KMS-11 (cell line): ENCODE results near the gene BICDL1.

Experiments
- H2AFZ ChIP-seq: fragments of 200-600 bp; sonication (generic); 2 replicates; pipeline ENCODE4 v1.6.1; 2016; ENCODE audit warnings: antibody characterized with exemption, mixed run types, low read depth
- H3K27ac ChIP-seq: fragments of 200-600 bp; sonication (generic); 2 replicates; pipeline ENCODE4 v1.6.1; 2016; ENCODE audit warnings: mild to moderate bottlenecking, mixed run types
- H3K27me3 ChIP-seq: fragments of 200-600 bp; sonication (generic); 2 replicates; pipeline ENCODE4 v1.6.1; 2017; ENCODE audit warnings: mild to moderate bottlenecking, low read depth, mixed run types, moderate library complexity; ENCODE audit not compliant: insufficient read depth
- H3K36me3 ChIP-seq: fragments of 200-600 bp; sonication (generic); 2 replicates; pipeline ENCODE4 v1.6.1; 2017; ENCODE audit warnings: mild to moderate bottlenecking, mixed run types; ENCODE audit not compliant: insufficient read depth
- H3K4me1 ChIP-seq: fragments of 200-600 bp; sonication (generic); 2 replicates; pipeline ENCODE4 v1.6.1; 2016; ENCODE audit warnings: mild to moderate bottlenecking, low read depth, mixed run types; ENCODE audit not compliant: poor library complexity, severe bottlenecking
- H3K4me2 ChIP-seq: fragments of 200-600 bp; sonication (generic); 2 replicates; pipeline ENCODE4 v1.7.0; 2016; ENCODE audit warnings: mild to moderate bottlenecking, mixed run types
- H3K4me3 ChIP-seq: fragments of 200-600 bp; sonication (generic); IDR thresholded peaks from 2 replicates; pipeline ENCODE4 v1.6.1; 2017; ENCODE audit warnings: low read depth, low read length, mixed read lengths; ENCODE audit not compliant: insufficient read depth
- H3K79me2 ChIP-seq: fragments of 200-600 bp; sonication (generic); 2 replicates; pipeline ENCODE4 v1.6.1; 2016; ENCODE audit warnings: low read depth, mixed run types; ENCODE audit not compliant: insufficient read depth
- H3K9ac ChIP-seq: fragments of 200-600 bp; sonication (generic); 2 replicates; pipeline ENCODE4 v1.6.1; 2016; ENCODE audit warnings: mild to moderate bottlenecking, mixed run types
- H4K20me1 ChIP-seq: fragments of 200-600 bp; sonication (generic); 2 replicates; pipeline ENCODE4 v1.6.1; 2016; ENCODE audit warnings: mild to moderate bottlenecking, mixed run types; ENCODE audit not compliant: insufficient read depth
- TF ChIP-seq, protein P1 (sequence below): fragments of 200-600 bp; sonication (generic); conservative IDR thresholded peaks from 2 replicates; pipeline ENCODE4 v1.6.1; 2017; ENCODE audit warnings: low read depth, mild to moderate bottlenecking, antibody characterized with exemption, low read length, moderate library complexity, mixed read lengths

The BICDL1 gene

GRCh38 chr12:120051535-120051934 lies 62.5 kb downstream of the BICDL1 start:
- Histone ChIP-seq H3K79me2 (no peaks in the 10 kb centered on the region), H4K20me1 (no peaks in the 10 kb centered on the region), H3K27me3 (no peaks in the 10 kb centered on the region), H3K4me2 (no peak overlapping the region), H2AFZ (no peak overlapping the region), H3K4me3 (no peak overlapping the region), H3K9ac (no peak overlapping the region), H3K27ac (no peak overlapping the region), H3K36me3 (no peaks in the 10 kb centered on the region), H3K4me1 (no peaks in the 10 kb centered on the region)
- TF ChIP-seq, protein P1, sequence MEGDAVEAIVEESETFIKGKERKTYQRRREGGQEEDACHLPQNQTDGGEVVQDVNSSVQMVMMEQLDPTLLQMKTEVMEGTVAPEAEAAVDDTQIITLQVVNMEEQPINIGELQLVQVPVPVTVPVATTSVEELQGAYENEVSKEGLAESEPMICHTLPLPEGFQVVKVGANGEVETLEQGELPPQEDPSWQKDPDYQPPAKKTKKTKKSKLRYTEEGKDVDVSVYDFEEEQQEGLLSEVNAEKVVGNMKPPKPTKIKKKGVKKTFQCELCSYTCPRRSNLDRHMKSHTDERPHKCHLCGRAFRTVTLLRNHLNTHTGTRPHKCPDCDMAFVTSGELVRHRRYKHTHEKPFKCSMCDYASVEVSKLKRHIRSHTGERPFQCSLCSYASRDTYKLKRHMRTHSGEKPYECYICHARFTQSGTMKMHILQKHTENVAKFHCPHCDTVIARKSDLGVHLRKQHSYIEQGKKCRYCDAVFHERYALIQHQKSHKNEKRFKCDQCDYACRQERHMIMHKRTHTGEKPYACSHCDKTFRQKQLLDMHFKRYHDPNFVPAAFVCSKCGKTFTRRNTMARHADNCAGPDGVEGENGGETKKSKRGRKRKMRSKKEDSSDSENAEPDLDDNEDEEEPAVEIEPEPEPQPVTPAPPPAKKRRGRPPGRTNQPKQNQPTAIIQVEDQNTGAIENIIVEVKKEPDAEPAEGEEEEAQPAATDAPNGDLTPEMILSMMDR, result no peak

GRCh38 chr12:120054293-120054692 lies 65.3 kb downstream of the BICDL1 start:
- no peak overlapping the region for H3K4me2 ChIP-seq
- H3K27ac ChIP-seq, result no peak overlapping the region
- TF ChIP-seq, protein P1, result no peak

GRCh38 chr12:120055231-120056000 lies 66.4 kb downstream of the BICDL1 start:
- Histone ChIP-seq H3K9ac (no peak overlapping the region), H3K4me2 (no peak overlapping the region), H3K4me1 (no peaks in the 10 kb centered on the region), H3K79me2 (no peaks in the 10 kb centered on the region), H4K20me1 (no peaks in the 10 kb centered on the region), H3K4me3 (no peak overlapping the region), H2AFZ (no peak overlapping the region), H3K27me3 (no peaks in the 10 kb centered on the region), H3K27ac (no peak overlapping the region), H3K36me3 (no peaks in the 10 kb centered on the region)
- TF ChIP-seq, protein P1, result no peak

More at GRCh38 chr12:120054293-120054692, 65.3 kb downstream of the BICDL1 start:
- Histone ChIP-seq H3K9ac (no peak overlapping the region), H2AFZ (no peak overlapping the region), H3K36me3 (no peaks in the 10 kb centered on the region), H4K20me1 (no peaks in the 10 kb centered on the region), H3K79me2 (no peaks in the 10 kb centered on the region), H3K4me3 (no peak overlapping the region), H3K4me1 (no peaks in the 10 kb centered on the region), H3K27me3 (no peaks in the 10 kb centered on the region)

GRCh38 chr12:120056739-120057138 lies 67.7 kb downstream of the BICDL1 start:
- Histone ChIP-seq H3K4me3 (no peak overlapping the region), H3K4me1 (no peaks in the 10 kb centered on the region), H3K27ac (no peak overlapping the region), H3K27me3 (no peaks in the 10 kb centered on the region), H3K79me2 (no peaks in the 10 kb centered on the region), H3K4me2 (no peak overlapping the region), H2AFZ (no peak overlapping the region), H4K20me1 (no peaks in the 10 kb centered on the region), H3K9ac (no peak overlapping the region), H3K36me3 (no peaks in the 10 kb centered on the region)
- TF ChIP-seq, protein P1, result no peak
